ENCODE results near the gene FGR.
"Not testable (repeated sequence)": the region's sequence is repeated elsewhere in the genome, so short reads cannot be mapped to it uniquely, and the experiment has no call there.

The FGR gene

GRCh38 chr1:27643600-27644368 lies 8.8 kb upstream of the FGR start:
- Histone ChIP-seq H3K27ac (no peak overlapping the region), H3K4me3 (no peak overlapping the region)
- DNase-seq (ENCODE audit: low spot score), result no peak
- TF ChIP-seq, protein P1, sequence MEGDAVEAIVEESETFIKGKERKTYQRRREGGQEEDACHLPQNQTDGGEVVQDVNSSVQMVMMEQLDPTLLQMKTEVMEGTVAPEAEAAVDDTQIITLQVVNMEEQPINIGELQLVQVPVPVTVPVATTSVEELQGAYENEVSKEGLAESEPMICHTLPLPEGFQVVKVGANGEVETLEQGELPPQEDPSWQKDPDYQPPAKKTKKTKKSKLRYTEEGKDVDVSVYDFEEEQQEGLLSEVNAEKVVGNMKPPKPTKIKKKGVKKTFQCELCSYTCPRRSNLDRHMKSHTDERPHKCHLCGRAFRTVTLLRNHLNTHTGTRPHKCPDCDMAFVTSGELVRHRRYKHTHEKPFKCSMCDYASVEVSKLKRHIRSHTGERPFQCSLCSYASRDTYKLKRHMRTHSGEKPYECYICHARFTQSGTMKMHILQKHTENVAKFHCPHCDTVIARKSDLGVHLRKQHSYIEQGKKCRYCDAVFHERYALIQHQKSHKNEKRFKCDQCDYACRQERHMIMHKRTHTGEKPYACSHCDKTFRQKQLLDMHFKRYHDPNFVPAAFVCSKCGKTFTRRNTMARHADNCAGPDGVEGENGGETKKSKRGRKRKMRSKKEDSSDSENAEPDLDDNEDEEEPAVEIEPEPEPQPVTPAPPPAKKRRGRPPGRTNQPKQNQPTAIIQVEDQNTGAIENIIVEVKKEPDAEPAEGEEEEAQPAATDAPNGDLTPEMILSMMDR (IDR thresholded peaks at IDR 0.05), result peak; percentile 82

GRCh38 chr1:27640514-27640913 lies 5.5 kb upstream of the FGR start:
- H3K27ac ChIP-seq; H3K4me3 ChIP-seq; DNase-seq (ENCODE audit: low spot score): not testable (repeated sequence)

- Histone ChIP-seq H3K27ac (no peak overlapping the region), H3K4me3 (no peak overlapping the region)
- TF ChIP-seq, protein P1 (IDR thresholded peaks at IDR 0.05), result no peak
- DNase-seq (ENCODE audit: low spot score), result no peak
Measured at GRCh38 chr1:27638805-27639204, 3.8 kb upstream of the FGR start.

DNA sequence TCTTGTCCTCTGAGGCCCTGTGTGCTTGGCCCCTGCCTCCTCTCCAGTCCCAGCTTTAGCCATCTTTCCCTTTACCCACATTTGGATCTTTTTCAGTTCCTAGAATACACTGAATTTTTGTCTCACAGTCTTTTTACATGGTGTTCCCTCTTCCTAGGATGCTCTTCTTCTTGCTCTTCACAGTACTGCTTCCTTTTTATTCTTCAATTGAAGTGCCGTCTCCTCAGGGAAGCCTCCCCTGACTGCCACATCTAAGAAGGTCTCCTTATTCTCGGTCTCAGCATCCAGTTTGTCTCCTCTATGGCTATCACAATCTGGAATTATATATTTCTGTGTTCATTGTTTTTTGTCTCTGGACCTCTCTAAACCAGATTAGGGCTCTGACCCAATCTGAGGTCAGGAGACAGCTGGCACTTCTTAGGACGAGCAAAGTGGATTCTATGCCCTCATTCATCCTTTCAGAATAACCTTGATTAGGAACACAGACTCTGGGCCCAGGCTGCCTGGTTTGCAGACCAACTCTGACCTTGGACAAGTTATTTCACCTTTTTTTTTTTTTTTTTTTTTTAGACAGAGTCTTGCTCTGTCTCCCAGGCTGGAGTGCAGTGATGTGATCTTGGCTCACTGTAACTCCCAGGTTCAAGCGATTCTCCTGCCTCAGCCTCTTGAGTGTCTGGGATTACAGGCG lies 3.2 kb upstream of the FGR start:
- Histone ChIP-seq H3K27ac (no peak overlapping the region), H3K4me3 (no peak overlapping the region)
- TF ChIP-seq, protein P1 (IDR thresholded peaks at IDR 0.05), result no peak
- no peak for DNase-seq (ENCODE audit: low spot score)

- H3K4me3 ChIP-seq, result peak overlapping the region; percentile 68
- peak overlapping the region; percentile 41 to 70 for H3K27ac ChIP-seq
- TF ChIP-seq, protein P1 (IDR thresholded peaks at IDR 0.05), result no peak
- no peak for DNase-seq (ENCODE audit: low spot score)
Measured at GRCh38 chr1:27635396-27636142, 584 bp upstream of the FGR start.

- Histone ChIP-seq H3K27ac (peak overlapping the region; percentile 41 to 70), H3K4me3 (peak overlapping the region; percentile 68)
- TF ChIP-seq, protein P1 (IDR thresholded peaks at IDR 0.05), result no peak
- no peak for DNase-seq (ENCODE audit: low spot score)
Measured at GRCh38 chr1:27634177-27634984, 604 bp downstream of the FGR start.

Data from coronary artery (tissue), 2 donors.